Activated naive CD4-positive, alpha-beta T cell treated with Interleukin-2 at 50 U/mL for 16 hours (primary cell): ENCODE data around the gene KCNJ12.
"Not testable (repeated sequence)": the region's sequence is repeated elsewhere in the genome, so short reads cannot be mapped to it uniquely, and the experiment has no call there.

Experiments used
- DNase-seq: peaks from one replicate; pipeline ENCODE4 v3.0.0-alpha.2; 2020

Gene KCNJ12

DNA sequence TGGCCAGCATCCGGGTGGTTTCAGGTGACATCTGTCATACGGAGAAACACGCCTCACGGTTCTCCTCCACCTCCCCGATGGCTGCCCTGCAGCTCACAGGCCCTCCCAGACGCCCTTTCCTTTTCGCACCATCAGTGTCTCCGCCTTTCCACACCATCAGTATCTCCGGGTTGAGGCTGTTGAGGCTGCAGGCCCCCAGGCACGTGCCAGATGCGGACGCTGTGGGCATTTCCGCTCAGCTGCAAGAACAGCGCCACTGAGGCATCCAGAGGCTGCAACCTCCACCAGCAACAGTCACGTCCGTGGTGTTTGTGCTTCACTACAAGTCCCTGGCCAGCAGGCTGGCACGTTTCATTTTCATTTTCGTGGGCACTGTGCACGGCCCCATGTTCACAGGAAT is 25.7 kb upstream of the KCNJ12 start:
- not testable (repeated sequence) for DNase-seq

DNA sequence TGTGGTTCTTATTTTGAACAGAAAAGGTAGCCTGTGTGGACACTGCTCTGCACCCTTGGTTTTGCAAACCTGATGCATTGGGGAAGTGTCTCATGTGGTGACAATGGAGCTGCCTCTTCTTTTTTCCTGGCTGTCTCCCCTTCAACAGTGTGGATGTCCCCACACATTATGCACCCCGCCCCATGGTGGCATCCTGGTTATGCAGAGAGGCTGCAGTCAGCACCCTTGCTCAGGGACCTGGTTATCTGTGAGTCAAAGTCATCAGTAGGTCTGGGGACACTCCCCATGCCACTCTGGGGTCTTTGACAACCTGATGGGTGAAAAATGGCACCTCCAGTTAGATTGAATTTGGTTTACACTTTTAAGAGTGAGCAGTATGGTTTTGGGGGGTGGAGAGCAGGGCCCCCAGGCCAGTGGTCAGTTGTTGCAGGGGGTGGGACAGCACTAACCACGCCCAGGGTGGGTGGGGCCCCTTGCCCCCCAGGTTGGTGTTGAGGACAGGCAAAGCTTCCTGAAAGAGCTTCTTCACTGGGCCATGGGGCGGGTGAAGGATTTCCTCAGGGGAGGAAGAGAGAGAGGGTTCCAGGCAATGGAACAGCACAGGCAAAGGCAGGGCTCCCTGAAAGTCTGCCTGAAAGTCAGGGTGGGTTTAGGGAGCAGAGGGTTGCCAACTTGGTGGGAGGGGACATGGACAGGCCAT is 24.6 kb upstream of the KCNJ12 start:
- DNase-seq = no peak

DNA sequence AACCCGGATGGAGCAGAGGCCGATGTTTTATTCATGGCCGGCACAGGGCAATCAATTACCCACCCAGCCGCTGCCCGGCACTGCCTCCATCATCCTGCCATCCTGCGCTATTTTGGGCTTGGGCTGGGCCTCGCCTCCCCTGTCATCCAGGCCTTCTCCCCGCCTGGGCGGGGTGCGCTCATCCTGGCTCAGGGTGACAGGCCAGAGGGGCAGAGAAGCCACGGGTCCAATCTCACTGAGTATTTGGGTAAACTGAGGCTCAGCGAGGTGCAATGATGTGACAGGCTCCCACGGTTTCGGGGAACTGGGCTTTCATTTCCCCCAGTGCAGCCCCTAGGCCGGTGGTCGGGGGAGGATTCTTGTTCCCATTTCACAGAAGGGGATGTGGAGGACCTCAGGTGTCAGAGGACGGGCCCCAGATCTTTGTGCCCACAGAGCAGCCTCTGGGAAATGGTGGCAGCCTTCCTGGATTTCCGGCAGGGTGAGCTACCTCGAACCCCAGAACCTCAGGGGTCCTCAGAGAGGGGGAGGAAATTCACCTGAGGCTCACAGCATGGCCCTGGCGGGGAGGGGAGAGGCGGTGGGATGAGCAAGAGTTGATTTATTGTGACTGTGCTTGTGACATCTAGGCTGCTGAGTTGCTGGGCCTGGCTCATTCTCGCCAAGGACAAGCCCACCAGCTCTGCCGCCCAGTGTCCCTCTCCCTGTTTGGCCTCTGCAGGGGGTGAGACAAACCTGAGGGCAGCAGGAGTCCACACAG is 23.8 kb upstream of the KCNJ12 start:
- DNase-seq = no peak

DNA sequence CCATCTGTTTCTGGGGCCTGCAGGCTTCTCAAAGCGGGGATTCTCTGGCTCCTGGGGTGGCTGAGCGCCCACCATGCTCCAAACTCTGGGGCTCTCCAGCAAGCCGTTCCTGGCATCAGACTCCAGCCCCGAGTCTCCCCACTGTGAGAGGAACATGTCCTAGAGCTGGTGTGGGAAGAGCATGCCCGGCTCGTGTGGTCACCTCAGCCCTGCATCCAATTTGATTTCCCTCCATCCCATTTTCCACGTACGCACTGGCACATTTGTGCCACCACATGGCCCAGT is 23.2 kb upstream of the KCNJ12 start:
- no peak for DNase-seq

DNA sequence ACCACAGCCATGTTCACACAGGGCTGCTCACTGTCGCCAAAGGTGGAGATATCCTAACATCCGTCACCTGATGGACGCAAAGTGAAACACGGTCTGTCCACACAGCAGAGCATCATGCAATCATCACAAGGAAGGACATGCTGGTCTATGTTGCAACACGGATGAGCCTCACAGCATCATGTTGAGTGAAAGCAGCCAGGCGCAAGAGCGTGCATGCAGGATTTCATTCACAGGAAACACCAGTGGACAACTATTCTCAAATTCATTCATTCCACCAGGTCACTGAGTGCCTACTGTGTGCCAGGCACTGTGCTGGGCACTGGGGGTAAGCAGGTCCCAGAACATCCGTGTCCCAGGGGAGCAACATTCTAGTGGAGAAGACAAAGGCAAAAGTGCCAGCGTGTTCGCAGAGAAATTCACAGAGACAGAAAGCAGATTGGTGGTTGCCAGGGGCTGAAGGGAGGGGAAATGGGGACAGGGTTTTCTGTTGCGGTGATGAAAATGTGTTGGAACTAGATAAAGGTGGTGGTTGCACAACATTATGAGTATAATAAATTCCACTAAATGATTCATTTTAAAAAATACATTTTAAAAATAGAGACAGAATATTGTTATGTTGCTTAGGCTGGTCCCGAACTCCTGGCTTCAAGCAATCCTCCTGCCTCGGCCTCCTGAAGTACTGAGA is 22.7 kb upstream of the KCNJ12 start:
- no peak for DNase-seq

DNA sequence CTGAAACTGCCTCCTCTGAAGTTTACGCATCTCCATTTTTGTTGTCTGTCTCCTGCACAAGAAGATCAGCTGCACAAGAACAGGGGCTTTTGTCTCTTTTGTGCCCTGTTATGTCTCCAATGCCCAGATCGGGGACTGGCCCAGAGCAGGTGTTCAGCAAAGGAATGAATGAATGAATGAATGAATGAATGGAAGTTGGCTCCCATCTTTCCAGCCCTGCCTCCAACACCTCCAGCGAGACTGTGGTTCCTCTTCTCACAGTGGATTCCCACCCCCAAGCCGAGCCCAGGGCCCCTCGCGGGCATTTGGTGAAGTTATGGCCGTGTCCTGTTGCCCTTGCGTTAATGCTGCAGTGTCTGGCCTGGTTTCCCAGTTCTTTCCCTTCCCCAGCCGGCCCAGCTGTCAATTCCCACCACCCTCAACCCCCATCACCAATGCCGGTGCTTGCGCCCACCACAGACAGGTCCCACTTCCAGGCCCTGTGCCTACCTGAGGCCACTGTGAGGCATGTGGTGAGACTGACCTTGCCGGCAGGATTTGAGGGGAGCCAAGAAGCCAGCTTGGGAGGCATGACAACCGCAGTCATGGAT is 21.3 kb upstream of the KCNJ12 start:
- no peak for DNase-seq

DNA sequence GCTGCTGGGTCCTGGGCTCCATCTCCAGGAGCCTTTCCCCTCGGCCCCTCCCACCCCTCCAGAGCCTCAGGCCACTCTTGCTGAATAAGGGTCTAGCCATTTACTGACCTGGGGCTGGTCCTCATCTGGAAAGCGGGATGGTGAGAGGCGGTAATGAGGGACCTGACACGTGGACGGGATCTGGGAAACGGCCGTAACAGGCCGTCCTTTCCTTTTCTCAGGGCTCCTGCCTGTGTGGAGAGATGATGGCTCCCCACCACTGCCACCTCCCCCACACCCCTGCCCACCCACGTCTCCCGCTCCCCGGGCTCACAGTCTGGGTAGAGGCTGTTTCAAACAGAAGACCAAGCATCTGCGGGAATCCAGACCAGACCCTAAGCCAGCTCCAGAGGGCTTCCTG is 20.6 kb upstream of the KCNJ12 start:
- DNase-seq = no peak

DNA sequence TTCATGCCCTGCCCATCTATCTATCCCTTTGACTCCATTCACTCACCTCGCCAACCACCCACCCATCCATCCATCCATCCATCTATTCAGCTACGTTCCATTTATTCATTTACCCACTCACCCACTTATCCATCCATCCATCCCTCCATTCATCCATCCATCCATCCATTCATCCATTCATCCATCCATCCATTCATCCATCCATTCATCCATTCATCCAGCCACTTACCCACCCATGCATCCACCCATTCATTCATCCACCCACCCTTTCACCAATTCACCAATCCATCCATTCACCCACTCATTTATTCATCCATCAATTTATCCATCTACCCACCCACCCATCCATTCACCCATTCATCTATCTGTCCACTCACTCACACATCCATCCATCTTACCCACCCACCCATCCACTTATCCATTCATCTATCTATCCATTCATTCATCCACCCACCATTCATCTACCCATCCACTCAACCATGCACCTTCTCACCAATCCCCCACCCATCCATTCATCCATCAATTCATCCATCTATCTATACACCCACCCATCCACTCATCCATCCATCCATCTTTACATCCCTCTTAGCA is 19.5 kb upstream of the KCNJ12 start:
- DNase-seq = no peak

DNA sequence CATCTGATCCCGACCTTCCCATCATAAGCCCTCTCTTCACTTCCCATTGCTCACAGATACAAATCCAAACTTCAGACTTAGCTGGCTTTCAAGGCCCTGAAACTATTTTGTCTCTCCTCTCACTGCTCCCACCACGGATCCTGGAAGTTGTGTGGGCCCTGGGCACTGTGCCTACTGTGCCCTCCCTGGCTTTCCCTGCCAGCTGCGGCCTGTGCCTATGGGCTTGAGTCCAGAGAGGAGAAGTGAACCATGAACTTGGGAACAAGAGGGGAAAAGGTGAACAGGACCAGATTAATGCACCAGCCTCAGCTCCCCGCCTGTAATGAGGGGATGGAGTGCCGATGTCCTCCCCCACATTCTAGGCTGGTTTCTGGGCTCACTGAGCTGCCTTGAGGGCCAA is 18.9 kb upstream of the KCNJ12 start:
- DNase-seq = no peak

DNA sequence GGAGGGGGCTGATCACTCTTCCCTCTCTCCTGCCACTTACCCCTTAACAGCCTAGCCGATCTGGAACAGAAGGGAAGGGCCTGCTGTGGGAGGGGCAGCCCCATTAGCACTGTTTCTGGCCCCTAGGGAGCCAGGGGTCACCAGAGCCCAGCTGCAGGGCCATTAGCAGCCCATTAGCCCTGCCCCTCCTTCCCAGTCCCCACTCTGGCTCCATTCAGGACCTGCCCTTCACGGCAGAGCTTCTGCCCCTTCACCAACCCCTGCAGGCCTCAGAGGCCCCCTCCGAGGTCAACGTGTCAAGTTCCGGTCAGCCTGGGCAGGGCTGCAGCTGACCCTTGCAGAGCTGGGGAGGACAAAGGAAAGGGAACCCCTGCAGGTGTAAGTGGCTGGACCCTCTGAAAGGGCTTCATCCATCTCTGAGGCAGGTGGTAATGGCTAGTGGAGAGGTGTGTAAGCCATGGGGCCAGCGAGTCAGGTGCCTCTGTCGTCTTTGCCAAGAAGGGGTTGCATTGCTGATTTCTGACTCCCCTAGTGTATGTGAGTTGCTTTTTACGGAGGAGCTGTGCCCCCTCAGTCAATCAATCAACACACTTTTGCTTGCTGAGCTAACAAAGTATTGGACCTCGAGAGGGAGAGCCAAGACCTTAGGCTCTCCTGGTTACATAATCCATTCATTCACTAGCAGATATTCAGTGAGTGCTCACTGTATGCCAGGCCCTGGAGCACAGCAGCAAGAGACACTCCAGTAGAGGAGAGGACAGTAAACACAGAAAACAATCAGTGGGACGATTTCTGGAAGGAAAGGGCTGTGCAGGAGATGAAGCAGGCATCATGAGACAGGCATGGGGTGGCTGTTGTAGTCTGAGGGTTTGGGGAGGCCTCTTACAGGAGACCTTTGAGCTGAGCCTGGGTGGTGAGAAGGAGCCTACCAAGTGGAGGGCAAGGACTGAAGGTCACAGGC is 18.2 kb upstream of the KCNJ12 start:
- no peak for DNase-seq

DNA sequence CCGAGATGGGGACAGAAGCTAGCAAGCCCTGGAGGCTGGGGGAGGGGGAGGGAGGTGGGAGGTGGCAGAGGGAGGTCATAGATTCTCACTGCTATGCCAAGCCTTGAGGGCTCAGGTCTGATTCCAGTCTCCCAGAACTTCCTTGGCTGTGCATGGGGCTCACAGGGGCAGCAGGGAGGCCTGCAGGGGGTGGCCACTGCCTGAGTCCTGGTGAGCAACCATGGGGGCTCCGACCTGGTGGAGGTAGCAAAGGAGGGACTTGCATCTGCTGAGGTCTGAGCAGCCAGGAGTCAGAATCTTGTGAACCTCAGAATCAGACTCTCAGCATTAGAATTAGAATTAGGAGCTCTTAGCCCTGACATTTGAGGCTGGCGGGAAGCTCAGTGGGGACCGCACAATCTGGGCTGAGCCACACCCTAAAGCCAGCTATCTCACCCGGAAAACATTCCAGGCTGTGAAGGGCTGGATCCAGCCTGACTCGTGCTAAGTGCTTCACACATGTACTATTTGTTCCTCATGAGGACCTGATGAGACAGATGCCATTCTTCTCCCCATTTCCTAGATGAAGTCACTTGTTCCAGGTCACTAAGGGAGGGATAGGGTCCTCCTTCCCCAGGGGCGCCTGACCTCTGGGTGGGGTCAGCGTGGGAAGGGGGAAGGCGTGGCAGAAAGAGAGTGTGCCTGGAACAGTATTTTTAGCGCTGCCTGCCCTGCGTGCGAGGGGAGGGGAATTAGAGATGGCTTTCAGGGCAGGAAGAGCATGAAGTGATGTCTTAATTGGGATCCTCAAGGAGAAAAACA is 17.3 kb upstream of the KCNJ12 start:
- DNase-seq = no peak

DNA sequence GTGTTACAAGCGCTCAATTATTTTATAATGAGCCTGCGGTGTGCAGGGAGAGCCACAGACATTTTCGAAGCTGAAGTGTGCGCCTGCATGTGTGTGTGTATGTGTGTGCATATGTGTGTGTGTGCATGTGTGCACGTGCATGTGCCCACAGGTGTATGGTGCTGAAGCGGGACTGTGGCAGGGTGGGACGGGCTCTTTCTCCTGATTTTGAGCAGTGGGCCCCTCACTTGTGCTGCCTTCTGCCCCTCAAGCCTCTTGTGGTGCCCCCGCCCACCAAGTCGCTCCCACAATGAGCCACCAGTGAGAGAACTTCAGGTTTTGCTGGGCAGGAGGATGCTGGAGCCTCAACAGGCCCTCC is 16.7 kb upstream of the KCNJ12 start:
- DNase-seq = no peak

DNA sequence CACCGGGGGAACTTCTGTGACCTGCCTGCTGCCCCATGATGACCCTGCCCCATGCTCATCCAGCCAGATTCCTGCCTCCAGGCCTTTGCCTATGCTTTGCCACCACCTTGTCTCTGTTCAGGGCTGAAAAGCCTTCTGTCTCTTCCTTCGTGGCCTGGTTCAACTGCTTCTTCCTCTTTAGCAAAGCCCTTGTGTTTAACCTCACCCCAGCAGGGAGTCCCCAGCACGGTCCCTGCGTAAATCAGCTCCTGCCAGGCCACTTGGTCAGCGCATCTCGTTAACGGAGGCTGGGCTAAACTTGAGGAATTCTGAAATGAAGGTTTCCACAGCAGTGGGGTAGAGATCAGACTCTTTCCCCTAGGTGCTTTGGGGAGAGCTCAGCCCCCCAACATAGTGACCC is 16.1 kb upstream of the KCNJ12 start:
- DNase-seq = no peak

DNA sequence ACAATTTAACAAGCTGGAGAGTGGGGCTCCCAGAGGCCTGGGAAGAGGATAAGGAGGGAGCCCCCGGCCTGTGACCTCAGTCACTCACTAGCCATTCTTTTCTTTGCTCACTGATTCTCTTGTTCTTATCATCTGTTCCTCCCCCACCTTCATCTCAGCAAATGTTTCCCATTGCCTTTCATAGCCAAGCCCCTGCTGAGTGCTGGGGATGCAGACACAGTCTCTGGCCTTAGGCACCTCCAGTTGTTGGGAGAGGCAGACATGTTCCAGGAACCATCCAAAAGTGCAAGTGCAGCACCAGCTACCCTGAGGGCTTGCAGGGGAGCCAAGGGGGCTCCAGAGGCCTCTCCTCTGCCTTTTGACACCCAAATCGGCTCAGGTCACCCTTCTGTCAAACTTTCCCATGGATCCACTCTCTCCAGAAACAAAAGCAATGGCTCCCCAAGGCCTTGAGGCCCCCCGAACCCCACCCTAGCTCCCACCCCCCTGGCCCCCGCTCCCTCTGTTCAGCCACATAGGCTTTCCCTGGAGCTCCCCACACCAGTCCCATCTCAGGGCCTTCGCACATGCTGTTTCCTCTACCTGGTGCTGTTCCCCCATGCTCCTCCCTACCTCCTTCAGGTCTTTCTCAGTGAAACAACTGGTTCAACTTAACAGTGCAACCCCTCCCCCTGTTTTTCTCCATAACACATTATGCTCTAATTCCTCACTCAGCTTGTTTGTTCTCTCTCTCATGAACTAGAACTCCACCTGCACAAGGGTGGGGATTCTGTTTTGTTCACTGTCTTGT is 14.9 kb upstream of the KCNJ12 start:
- no peak for DNase-seq

DNA sequence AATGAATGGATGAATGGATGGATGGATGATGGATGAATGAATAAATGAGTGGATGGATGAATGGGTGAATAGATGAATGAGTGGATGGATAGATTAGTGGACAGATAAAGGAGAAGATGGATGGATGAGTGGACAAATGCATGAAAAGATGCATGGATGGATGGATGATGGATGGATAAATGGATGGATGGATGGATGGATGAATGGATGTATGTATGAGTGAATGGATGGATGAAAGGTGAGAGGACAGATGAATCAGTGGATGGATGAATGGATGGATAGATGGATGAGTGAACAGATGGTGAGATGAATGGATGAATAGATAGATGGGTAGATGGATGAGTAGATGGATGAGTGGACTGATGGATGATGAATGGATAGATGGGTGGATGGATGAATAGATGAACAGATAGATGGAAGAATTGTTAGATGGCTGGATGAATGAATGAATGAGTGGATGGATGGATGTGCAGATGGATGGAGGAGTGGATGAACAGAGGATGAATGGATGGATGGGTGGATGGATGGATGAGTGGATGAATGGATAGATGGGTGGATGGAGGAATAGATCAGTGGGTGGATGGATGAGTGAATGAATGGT is 13.7 kb upstream of the KCNJ12 start:
- DNase-seq = no peak

DNA sequence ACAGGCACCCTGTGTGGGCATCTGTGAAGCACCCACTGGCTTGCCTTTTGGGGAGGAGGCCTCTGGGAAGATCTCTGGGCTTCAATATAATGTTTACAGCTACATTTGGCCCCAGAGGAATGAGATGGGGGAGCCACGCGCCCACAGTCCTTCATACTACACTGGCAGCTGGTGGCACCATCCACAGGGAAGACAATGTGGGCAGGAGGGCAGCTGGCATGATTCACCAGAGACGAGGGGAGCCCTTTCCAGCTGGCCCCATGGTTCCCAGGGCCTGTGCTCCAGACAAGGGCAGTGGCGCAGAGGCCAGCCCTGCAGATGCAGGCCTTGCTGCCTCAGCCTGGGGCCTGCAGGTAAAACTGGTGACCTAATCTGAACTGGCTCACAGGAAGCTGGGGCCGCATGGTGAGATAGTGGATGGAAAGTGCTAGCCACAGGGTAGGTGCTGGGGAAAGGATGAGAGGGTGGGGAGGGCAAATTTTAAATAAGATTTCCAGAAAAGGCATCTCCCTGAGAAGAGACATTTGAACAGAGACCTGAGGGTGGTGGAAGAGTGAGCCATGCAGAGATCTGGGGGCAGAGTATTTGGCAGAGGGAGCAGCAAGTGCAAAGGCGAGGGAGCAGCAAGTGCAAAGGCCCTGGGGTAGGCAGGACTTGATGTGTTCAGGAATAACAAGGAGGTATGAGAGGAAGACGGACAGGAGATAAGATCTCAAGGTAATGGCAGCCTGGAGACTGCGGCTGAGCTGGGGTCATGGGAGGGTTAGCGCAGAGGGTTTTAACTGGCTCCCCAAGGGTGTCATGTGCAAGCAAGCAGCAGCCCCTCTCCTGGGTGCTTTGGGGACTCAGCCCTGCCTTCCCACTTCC is 12.1 kb upstream of the KCNJ12 start:
- DNase-seq = no peak

DNA sequence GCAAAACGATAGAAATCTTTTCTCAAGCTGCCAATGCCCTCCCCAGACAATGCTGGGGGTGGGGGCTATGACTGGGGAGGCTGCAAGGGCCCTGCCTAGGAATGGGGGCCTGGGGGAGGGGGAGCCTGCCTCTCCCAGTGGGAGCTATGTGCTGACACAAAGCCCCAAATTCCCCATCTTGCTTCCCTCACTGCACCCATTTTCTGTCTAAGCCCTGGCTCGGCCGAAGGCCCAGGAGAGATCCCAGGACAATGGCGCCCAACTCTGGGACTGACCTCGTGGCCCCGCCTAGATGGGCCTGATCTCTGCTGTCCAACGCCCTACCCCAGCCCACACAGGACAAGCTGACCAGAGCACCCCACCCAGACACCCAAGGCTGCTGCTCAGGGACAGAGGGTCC is 11.1 kb upstream of the KCNJ12 start:
- DNase-seq = no peak

DNA sequence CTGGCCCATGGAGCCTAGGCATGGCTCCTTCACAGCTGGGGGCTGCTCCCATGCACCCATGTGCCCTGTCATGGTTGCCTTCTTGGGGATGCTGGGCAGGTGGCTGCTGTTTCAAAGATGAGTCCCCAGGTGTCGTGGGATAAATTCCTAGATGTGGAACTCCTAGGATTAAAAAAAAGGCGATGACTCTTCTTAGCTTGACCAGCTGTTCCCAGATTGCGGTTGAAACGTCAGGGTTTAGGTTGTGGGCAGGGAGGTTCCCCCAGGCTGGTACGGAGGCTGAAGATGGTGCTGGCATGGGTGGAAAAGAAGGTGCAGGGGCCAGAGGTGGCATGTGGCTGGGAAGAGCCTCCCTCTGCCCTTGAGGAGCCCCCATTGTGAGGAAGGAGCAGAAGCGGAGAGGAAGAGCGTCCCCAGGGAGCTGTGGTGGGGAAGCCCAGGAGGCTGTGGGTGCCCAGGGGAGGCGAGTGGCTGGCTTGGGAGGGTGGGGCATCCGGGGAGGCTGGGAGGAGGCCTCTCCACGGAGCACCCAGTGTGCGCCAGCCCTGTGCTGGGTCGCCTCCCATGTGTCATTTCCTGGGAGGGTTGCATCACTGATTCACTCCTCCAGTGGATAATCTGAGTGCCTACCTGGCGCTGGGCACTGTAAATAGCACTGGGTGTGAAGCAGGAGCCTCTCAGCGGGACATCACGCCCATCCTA is 7.5 kb upstream of the KCNJ12 start:
- DNase-seq = no peak

DNA sequence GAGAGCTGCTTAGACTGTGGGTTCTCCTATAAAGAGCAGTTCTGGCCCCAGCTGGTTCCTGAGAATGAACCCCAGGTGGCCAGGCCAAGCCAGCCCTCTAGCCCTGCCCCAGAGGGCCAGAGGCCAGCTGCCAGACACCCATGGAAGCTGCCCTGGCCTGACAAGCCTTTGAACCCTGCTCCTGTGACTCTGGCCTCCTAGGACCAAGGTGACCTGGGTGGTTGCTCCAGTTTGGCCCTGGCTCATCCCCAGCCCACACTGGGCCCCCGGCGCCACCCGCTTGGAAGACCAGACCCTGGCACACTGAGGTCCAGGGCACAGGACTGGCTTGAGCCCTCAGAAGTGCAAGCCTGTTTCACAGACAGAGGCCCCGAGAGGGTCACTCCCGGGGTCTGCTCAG is 6.8 kb upstream of the KCNJ12 start:
- no peak for DNase-seq
